ENCODE measurements around the gene ASPG.

Gene ASPG

DNA sequence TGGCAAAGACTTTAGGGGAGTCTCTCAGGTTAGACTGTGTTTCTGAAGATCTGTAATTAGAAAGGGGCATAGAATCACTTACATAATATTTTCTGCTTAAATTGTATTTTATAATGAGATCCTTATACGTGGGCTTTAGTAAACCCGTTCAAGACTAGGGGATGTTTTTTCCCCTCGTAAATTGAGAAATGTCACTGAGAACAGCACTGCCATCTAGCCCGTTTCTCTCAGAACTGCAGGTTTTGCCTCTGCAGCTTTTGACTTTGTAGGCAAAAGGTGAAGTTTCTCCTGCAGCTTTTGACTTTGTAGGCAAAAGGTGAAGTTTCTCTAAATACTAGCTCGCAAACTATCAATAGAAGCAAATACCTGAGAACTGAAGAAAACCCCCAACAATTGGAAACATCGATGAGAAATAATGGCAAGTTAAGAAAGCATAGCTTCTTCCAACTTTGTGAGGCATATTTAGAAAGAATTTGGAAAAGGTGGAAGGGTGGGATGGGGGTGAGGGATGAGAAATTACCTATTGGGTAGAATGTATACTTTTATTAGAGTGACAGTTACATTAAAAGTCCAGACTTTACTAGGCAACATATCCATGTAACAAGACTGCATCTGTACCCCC is 9.9 kb upstream of the ASPG start:
- H3K27me3 ChIP-seq (replicated peaks; ENCODE audit: control insufficient read depth, insufficient read depth, low read length) = no peaks in the 10 kb centered on the region
- peak; percentile 49 for TF ChIP-seq CTCF (IDR thresholded peaks at IDR 0.05; ENCODE audit: insufficient read depth, low read length, poor library complexity, severe bottlenecking)
- no peak for DNase-seq (ENCODE audit: extremely low read depth, insufficient read length)
- H3K36me3 ChIP-seq (ENCODE audit: control insufficient read depth, insufficient read depth, low read length) = no peaks in the 10 kb centered on the region
- no peak overlapping the region for H3K4me3 ChIP-seq (replicated peaks; ENCODE audit: low read depth, low read length)

GRCh38 chr14:104076743-104077142 is 8.8 kb upstream of the ASPG start:
- Histone ChIP-seq H3K27me3 (replicated peaks; ENCODE audit: control insufficient read depth, insufficient read depth, low read length) (no peaks in the 10 kb centered on the region), H3K4me3 (replicated peaks; ENCODE audit: low read depth, low read length) (no peak overlapping the region), H3K36me3 (ENCODE audit: control insufficient read depth, insufficient read depth, low read length) (no peaks in the 10 kb centered on the region)
- TF ChIP-seq CTCF (IDR thresholded peaks at IDR 0.05; ENCODE audit: insufficient read depth, low read length, poor library complexity, severe bottlenecking) = no peak
- DNase-seq (ENCODE audit: extremely low read depth, insufficient read length) = no peak

DNA sequence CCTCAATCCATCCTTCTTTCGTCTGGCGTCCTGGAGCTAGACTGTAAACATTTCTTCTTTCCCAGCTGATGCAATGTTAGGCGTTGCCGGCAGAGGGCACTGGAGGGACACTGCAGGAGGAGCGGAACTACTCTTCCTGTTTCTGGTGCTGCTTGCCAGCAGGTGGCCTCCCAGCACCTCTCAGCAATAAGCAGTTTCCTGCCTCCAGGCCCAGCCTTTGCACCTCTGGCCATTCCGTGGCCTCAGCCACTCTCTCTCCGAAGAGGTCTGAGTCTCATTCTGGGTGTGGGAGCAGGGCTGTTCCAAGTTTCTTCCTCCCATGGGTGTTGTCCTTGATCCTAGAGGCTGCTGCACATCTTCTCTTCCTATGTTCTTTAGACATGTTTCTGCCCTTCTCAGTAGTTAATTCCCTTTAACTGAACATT is 7.5 kb upstream of the ASPG start:
- no peaks in the 10 kb centered on the region for H3K36me3 ChIP-seq (ENCODE audit: control insufficient read depth, insufficient read depth, low read length)
- peak; percentile 100 for TF ChIP-seq CTCF (IDR thresholded peaks at IDR 0.05; ENCODE audit: insufficient read depth, low read length, poor library complexity, severe bottlenecking)
- H3K4me3 ChIP-seq (replicated peaks; ENCODE audit: low read depth, low read length) = no peak overlapping the region
- H3K27me3 ChIP-seq (replicated peaks; ENCODE audit: control insufficient read depth, insufficient read depth, low read length) = no peaks in the 10 kb centered on the region
- peak; percentile 54 for DNase-seq (ENCODE audit: extremely low read depth, insufficient read length)

DNA sequence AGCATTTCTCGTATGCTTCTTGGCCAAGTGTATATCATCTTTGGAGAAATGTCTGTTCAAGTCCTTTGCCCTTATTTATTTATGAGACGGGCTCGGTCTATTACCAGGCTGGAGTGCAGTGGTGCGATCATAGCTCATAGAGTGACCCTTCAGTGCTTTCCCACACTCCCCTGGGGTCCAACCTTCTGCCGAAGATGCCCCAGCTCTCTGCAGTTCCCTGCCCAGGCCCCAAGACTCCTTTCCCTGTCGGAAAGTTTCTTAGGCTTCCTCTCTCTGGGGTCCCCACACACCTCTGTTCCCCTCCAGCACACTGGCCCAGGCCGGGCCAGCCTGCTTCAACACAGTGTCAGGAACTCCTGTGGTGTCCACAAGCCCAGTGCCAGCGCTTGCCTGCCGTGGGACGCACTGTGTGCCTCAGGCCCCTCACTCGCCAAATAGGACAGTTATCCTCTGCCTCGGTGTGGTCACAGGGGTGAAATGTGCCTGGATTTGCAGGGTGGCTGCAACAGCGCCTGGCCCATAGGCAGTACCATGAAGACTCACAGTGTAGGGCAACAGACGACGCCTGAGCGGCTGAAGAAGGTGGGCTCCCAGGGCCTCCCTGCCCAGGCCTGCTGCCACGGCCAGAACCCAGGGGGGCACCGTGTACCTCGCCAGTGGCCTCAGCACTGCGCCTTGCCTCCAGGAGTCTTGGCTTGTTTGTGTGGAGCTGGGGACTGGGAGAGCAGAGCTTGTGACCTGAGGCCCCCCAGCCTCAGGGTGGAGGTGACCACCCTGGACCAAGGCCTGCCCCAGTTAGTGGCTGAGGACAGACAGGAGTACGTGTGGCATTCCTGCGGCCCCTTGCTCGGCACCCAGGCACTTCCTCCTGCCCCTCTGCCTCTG is 4.9 kb upstream of the ASPG start:
- no peak overlapping the region for H3K4me3 ChIP-seq (replicated peaks; ENCODE audit: low read depth, low read length)
- TF ChIP-seq CTCF (IDR thresholded peaks at IDR 0.05; ENCODE audit: insufficient read depth, low read length, poor library complexity, severe bottlenecking) = no peak
- DNase-seq (ENCODE audit: extremely low read depth, insufficient read length) = no peak
- H3K27me3 ChIP-seq (replicated peaks; ENCODE audit: control insufficient read depth, insufficient read depth, low read length) = no peaks in the 10 kb centered on the region
- no peaks in the 10 kb centered on the region for H3K36me3 ChIP-seq (ENCODE audit: control insufficient read depth, insufficient read depth, low read length)

GRCh38 chr14:104081261-104081835 is 4.2 kb upstream of the ASPG start:
- H3K27me3 ChIP-seq (replicated peaks; ENCODE audit: control insufficient read depth, insufficient read depth, low read length) = no peaks in the 10 kb centered on the region
- no peaks in the 10 kb centered on the region for H3K36me3 ChIP-seq (ENCODE audit: control insufficient read depth, insufficient read depth, low read length)
- DNase-seq (ENCODE audit: extremely low read depth, insufficient read length) = no peak
- no peak overlapping the region for H3K4me3 ChIP-seq (replicated peaks; ENCODE audit: low read depth, low read length)
- TF ChIP-seq CTCF (IDR thresholded peaks at IDR 0.05; ENCODE audit: insufficient read depth, low read length, poor library complexity, severe bottlenecking) = no peak
